ENCODE measurements around the gene TRPM4. TPM values are rescaled to one million over a fixed set of nuclear protein-coding genes. Genes with fewer than 3 reads are reported as not detected.
"Not testable (repeated sequence)": the region's sequence is repeated elsewhere in the genome, so short reads cannot be mapped to it uniquely, and the experiment has no call there.

Gene TRPM4
- total RNA-seq, 1 donor from 2014 or later, result 17.0 TPM

DNA sequence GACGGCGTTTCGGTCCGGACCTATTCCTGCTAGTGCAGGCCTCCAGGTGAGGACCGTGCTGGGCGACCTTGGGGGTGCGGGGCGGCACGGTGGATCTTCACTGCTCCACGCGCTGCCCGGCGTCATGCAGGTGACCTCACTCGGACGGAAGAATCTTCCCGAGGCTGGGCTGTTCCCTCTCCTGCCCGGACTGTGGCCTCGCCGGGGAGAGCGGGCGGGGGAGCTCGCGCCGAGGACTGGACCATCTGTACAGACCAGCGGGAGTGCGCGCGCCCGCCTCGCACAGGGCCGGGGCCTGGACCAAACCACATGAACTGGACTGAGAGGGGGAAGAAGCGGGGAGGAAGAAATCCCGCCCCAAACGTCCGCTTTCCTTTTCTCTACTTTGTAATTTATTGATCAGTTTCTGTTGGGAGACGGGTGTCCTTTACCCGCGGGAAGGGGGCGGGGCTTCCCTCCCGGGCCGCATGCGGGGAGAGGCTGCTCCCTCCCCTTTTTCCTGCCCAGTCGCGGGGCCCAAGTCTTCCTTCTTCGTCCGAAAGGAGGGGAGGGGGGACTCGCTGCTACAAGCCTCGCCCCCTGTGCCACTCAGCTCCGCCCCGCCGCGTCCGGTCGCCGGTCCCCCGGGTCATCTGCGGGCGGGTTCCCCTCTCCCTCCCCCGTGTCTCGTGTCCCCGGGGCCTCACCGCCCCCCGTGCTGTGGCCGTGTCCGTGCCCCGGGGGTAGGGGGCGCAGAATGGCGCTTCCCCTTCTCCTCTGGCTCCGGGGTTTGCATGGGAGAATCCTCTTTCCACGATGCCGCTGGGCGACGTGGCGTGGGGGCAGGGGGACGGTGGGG lies 7.3 kb upstream of the TRPM4 start:
- DNase-seq (ENCODE audit: low spot score), result peak; percentile 94

DNA sequence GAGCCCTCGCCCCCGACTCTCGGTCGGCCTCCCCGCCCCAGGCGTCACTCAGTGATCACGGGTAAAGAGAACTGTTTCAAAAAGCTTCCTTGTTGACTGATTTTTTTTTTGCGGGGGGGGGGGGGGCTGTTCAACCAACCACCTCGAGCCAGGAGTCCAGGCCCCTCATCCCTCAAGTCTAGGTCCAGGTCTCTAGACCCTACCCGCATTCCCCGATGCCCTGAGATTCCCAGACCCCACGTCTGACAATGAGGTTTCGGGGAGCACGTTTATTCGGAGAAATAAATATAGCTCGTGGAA lies 6.7 kb upstream of the TRPM4 start:
- DNase-seq (ENCODE audit: low spot score), result no peak

DNA sequence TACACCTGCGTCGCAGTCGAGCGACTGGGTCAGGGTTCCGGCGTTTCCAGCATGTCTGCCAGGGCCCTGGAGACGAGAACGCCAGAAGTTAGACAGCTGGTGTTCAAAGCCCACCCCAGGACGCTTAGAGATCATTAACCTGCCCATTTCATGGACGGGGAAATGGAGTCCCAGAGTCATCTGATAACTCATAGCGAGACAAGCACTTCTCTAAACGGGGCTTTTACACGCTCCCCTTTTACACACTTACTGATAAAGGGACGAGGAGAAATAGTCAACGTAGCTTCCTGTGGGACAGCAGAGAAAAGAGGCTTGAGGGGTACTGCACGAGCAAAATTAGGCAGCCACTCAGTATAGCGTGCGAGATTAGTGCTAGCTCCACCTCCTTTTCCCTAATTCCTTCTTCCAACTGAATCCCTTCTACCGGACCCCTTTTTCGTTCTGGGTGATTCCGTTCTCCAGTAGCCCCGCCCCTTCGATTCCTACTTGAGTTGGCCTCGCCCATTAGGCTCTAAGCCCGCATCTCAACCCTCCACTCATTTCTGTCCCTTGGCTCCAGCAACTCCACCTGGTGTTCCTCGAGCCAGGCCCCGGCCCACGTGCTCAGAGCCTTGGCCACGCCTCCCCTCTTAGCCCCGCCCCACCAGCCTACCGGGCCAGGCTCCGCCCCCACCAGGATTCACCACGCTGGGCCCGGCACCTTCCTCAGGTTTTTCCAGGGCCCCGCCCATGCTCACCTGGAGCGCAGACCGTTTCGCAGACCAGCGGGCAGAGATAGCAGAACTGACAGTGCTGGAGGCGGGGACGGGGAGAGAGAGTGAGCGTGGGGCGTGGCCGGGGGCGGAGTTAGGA lies 6.1 kb upstream of the TRPM4 start:
- DNase-seq (ENCODE audit: low spot score), result no peak

DNA sequence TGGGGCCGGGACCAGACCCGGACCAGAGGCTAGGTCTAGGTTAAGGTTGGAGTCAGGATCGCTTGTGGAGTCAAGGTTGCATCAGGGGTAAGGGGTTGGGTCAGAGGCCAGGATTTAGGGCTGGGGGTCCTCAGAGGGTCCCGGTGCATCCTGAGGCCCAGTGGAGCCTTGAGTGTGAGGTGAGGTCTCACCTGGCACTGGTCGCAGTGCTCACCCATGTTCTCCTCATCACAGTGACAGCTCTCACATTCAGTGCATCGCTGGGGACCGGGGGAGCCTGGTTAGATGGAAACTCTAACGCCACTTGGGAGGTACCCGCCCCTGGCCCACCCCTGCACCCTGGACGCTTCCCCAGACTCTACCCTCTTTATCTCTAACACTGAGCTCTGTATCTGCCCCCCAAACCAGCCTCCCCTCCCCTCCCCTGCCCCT lies 5.5 kb upstream of the TRPM4 start:
- no peak for DNase-seq (ENCODE audit: low spot score)

DNA sequence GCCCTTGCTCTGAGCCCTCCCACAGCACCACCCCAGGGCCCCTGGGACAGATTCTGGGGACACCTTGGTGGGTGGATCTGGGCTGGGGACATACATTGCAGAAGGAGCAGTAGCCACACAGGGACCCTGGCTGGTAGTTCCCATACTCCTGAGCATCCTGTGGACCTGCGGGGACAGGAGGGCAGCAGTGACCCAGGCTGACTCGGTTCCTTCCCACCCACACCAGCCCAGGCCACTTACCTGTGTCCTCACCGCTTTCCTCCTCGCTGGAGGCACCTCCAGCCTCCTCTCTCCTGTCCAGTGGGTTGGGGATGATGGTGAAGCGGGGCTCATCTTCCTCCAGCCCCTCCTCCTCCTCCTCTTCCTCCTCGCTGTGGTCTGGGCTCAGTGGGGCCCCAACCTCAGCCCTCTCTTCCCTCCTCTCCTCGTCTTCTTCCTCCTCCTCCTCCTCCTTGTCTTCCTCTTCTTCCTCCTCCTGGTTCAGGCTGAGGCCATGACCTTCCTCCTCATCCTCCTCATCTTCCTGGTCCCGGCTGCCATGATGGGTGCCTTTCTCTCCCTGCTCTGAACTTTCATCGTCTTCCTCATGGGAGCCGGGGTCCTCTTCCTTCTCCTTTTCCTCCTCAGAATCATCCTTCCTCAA lies 4.3 kb upstream of the TRPM4 start:
- no peak for DNase-seq (ENCODE audit: low spot score)

DNA sequence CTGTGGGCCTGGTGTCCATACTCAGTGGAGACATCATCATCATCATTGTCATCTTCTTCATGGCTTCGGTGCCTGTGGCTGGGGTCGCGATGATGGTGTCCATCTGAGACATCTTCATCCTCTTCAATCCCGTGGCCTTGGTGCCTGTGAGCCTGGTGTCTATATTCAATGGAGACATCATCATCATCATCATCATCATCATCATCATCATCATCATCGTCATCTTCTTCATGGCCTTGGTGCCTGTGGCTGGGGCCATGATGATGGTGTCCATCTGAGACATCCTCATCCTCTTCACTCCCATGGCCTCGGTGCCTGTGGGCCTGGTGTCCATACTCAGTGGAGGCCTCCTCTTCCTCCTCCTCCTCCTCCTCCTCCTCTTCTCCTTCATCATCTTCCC lies 3.3 kb upstream of the TRPM4 start:
- no peak for DNase-seq (ENCODE audit: low spot score)

DNA sequence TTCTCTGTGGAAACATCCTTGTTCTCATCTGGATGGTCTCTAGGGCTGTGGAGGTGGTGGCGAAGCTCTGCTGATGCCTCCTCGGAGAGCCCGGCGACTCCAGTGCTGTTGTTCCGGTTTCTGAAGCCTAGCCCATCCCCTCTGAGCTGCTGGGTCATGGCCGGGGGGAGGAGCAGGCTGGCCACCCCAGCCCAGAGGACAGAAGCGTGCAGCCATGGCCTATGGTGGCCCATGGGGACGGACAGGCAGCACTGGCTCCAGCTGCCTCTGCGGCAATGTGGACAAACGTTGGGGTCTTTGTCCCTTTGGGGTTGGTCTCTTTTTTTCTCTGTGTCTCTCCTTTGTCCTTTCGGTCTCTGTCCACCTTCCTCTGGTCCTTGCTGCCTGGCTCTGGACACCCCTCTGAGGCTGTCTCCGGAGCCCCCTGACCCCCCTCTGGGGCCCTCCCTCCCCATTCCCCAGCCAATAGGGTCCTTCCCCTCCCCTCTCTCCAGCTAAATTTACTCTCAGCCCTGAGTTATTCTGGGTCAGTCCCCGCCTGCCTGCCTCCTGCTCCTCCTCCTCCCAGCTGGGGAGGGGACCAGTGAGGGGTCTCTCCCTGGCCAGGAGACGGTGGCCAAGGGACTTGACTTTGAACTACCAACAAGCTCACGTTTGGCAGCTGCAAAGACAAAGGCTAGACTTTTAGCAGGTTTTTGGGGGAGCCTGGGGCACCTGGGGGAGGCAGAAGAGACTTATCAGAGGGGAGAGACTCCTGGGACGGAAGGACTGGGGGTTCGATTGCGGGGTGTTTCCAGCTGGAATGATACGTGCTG lies 2.4 kb upstream of the TRPM4 start, which contains the start of gene HRC:
Gene HRC (minus strand): TSS at position 392 of the 815 bp plus-strand sequence. CDS start 159 bp downstream, at position 233.
- DNase-seq (ENCODE audit: low spot score), result no peak

DNA sequence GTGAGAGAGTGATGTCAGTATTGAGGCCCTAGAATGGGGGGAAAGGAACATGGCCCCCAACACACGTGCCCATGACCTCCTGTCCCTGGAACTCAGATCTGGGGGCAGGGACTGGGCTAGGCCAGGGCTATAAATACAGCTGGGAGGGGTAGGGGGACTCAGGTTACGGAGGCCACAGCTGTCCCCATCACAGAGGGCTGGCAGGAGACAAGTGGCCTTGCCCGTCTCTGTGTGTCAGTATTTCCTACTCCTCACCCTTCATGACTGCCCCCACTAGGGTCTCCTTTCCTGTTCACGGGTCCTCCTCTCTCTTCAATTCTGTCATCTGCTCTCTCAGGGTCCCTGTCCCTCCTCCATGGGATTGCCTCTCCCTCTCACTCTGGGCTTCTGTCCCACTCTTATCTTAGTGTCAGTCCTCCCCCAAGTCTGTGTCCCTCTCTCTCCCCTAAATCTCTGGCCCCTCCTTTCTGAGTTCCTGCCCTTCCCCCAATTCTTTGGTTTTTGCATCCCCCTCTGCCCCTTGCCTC lies 1.7 kb upstream of the TRPM4 start:
- no peak for DNase-seq (ENCODE audit: low spot score)

DNA sequence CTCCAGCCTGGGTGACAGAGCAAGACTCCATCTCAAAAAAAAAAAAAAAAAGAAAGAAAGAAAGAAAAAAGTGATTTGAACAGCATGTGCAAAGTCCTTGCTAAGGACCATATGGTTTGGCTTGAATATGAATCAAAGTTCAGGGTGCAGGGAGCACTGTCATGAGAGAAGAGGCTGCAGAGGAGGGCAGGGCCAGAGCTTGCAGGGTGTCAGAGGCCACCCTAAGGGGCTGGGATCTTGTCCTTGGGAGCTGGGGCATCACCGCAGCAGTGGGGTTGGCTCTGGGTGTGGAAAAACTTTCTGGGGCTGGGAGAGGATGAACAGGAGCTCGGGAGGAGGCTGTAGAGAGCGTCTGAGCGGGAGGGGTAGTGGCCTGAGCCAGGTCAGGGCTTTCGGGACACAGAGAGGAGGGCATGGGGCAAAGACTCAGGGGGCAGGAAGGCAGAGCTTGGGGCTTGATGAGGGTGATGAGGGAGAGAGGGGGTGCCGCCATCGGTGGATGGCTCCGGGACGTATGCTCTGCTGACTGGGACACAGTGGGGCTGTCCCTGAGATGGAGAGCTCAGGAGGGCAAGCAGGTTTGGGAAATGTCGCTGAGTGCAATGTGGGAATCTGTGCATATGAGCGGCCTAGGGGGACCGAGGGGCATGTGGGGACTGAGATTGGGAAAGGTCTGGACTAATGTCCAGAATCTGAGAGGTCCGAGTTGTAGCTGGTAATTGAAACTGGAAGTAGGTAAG lies 3.0 kb downstream of the TRPM4 start:
- DNase-seq (ENCODE audit: low spot score), result no peak

DNA sequence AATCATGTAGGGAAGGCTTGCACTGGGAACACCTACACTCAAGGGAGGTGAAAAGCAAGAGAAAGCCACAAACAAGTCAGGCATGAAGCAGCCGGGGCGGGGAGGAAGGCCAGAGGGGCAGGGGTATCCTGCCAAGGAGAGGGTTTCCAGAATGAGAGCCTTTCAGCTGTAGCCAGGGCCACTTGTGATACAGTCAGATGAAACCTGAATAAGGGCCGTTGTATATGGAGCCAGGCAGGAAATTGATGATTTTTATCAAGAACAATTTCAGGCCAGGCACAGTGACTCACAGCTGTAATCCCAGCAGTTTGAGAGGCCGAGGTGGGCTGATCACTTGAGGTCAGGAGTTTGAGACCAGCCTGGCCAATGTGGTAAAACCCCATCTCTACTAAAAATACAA lies 4.4 kb downstream of the TRPM4 start:
- DNase-seq (ENCODE audit: low spot score), result no peak

DNA sequence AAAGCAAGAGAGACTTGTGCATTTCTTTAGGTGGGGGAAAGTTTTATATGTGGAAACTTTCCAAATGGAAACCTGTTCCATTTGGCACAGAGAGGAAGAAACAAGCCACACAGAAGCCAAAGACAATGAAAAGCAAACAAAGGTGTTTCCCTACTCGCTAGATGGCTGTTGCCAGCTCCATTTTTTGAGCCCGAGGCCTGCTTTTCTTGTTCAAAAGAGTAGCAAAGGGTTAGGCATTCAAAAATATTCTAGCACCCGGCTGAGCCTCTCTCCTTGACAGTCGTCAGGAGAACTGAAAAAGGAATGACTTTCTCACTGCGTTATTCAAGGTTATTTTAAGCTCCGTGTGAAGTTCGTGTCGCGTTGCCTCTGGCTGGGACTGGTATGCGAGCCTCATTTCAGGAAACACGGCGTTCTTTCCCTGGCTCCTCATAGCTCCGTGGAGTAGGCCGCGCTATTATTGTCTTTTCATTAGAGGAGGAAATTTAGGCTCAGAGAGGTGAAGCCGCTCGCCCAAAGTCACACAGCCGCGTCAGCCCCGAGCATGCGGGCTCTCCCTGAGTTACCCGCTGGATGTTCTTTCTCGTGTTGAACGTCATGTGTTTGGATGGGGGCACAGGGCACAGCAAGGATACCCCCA lies 7.6 kb downstream of the TRPM4 start:
- no peak for DNase-seq (ENCODE audit: low spot score)

DNA sequence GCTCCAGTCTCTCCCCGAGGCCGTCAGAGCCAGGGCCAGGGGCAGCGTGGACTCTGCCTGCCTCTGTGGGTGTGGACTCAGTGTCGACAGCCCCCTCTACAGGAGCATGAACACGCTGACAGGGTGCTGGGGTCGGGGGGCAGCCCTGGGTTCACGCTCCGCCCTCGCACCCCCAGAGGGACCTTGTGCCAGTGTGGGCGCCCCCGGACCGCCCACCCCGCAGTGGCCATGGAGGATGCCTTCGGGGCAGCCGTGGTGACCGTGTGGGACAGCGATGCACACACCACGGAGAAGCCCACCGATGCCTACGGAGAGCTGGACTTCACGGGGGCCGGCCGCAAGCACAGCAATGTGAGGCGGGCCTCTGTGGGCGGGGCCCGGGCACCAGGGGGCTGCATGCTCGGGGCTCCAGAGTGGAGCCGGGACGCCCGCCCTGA lies 8.3 kb downstream of the TRPM4 start:
- DNase-seq (ENCODE audit: low spot score), result no peak

DNA sequence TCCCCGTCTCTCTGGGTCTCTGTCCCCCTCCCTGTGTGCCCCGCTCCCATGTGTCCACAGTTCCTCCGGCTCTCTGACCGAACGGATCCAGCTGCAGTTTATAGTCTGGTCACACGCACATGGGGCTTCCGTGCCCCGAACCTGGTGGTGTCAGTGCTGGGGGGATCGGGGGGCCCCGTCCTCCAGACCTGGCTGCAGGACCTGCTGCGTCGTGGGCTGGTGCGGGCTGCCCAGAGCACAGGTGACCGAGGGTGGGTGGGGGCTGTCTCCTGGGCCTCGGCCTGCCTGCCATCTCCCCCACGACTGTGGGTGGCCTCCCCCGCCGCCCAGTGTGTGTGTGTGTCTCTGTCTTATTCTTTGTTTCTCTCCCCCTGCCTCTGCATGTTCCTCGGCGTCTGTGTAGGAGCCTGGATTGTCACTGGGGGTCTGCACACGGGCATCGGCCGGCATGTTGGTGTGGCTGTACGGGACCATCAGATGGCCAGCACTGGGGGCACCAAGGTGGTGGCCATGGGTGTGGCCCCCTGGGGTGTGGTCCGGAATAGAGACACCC lies 10.3 kb downstream of the TRPM4 start:
- no peak for DNase-seq (ENCODE audit: low spot score)

DNA sequence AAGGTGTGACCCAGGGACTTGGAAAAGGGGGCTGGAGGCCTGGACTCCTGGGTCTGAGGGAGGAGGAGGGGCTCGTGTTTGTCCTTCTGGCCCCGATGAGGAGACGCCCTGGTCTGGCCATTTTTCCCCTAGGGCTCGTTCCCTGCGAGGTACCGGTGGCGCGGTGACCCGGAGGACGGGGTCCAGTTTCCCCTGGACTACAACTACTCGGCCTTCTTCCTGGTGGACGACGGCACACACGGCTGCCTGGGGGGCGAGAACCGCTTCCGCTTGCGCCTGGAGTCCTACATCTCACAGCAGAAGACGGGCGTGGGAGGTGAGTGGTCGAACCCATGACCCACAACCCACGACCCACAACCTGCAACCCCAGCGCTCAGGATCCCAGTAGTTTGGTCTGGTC lies 10.8 kb downstream of the TRPM4 start:
- DNase-seq (ENCODE audit: low spot score), result no peak

DNA sequence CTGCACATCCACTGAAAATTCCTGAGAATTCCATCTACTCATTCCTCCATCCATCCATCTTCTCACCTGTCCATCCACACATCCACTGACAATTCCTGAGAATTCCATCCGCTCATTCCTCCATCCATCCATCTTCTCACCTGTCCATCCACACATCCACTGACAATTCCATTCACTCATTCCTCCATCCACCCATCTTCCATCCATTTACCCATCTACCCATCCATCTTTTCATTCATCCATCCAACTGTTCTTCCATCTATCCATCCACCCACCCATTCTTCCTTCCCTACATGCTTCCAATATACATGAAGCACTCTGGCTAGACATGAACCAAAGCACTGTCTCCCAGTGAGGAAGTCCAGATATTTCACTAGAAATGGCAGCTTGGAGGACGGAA lies 15.6 kb downstream of the TRPM4 start:
- no peak for DNase-seq (ENCODE audit: low spot score)

DNA sequence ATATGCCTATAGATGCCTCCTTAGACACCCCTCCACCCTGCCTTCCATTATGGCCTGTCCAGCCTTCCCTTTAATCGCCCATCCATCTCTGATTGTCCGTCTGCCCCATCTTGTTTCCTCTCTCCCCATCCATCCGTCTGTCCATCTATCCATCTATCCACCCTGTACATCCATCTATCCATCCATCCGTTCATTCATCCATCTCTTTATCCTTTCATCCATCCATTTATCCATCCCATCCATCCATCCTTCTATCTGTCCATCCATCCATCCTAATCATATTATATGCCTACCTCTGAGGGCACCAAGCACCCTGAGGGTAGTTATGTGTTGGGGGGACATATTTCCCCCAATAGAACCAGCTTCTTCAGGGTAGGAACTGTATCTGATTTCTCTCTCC lies 23.1 kb downstream of the TRPM4 start:
- DNase-seq (ENCODE audit: low spot score), result no peak

DNA sequence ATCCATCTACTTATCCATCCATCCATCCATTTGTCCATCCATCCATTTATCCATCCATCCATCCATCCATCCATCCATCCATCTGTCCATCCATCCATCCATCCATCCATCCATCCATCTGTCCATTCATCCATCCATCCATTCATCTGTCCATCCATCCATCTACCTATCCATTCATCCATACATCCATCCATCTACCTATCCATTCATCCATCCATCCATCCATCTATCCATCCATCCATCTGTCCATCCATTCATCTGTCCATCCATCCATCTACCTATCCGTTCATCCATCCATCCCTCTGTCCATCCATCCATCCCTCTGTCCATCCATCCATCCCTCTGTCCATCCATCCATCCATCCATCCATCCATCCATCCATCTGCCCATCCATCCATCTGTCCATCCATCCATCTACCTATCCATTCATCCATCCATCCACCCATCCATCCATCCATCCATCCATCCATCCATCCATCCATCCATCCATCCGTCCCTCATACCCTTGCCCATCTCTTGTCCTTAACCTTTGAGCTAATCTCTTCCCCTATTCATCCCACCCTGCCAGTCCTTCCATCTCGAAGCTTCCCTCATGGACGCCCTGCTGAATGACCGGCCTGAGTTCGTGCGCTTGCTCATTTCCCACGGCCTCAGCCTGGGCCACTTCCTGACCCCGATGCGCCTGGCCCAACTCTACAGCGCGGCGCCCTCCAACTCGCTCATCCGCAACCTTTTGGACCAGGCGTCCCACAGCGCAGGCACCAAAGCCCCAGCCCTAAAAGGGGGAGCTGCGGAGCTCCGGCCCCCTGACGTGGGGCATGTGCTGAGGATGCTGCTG lies 24.6 kb downstream of the TRPM4 start:
- not testable (repeated sequence) for DNase-seq (ENCODE audit: low spot score)

DNA sequence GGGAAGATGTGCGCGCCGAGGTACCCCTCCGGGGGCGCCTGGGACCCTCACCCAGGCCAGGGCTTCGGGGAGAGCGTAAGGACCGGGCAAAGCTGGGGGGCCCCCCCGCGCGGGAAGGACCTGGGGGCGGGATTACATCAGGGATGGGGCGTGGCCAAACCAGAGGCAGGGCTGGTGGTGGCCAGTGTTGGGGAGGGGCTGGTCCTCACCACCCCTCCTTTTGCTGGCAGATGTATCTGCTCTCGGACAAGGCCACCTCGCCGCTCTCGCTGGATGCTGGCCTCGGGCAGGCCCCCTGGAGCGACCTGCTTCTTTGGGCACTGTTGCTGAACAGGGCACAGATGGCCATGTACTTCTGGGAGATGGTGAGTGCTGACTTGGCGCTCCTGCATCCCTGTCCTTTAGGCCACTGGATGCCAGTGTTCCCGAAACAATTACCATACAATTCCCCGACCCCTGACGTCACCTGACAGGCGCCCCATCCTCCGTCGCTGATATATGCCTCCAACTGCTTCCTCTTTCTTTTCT lies 25.3 kb downstream of the TRPM4 start:
- no peak for DNase-seq (ENCODE audit: low spot score)

Measured in mesenteric fat pad (tissue), 1 donor.